H1 (cell line): Measurements from ENCODE around the gene MAPK11. TPM values are rescaled to one million over a fixed set of nuclear protein-coding genes. Genes with fewer than 3 reads are reported as not detected.
A peak's percentile ranks its signal among the peaks of the same experiment; 100 is the strongest.

Source experiments
- CTCF ChIA-PET: fragments of 300-600 bp; sonication (Branson Sonifier 250); formaldehyde crosslinking; loops from one replicate; lab custom pipeline; 2021; ENCODE audit not compliant: partially characterized antibody; lab: Charles Lee
- POLR2A ChIA-PET: fragments of 300-600 bp; sonication (Branson Sonifier 250); formaldehyde crosslinking; loops from one replicate; lab custom pipeline; 2021; ENCODE audit warnings: inconsistent platforms; ENCODE audit not compliant: partially characterized antibody; lab: Charles Lee
- DNase-seq, 2 experiments: peaks; one replicate each; pipeline versions ENCODE4 v3.0.0 to v3.0.0-alpha.2; 2010 to 2022; ENCODE audit warnings: low spot score in 2 of 2, low read depth in 1 of 2, mixed read lengths in 1 of 2
- FAIRE-seq: peaks from 2 replicates; lab custom pipeline; 2011; peaks lifted over from hg19 to GRCh38; lab: Jason Lieb, UNC
- H2AFZ ChIP-seq: 2 replicates; pipeline ENCODE4 v1.8.1; 2012; ENCODE audit warnings: low read length, inconsistent platforms
- H2AK5ac ChIP-seq: 2 replicates; pipeline ENCODE4 v1.6.1; 2013; ENCODE audit warnings: low read depth, low read length
- H2BK120ac ChIP-seq: replicated peaks from 2 replicates; pipeline ENCODE3; 2013; ENCODE audit warnings: low read depth, low read length, inconsistent platforms
- H2BK12ac ChIP-seq: 2 replicates; pipeline ENCODE4 v1.6.1; 2013; ENCODE audit warnings: low read depth, low read length
- H2BK15ac ChIP-seq: 2 replicates; pipeline ENCODE4 v1.6.1; 2013; ENCODE audit warnings: low read length
- H2BK20ac ChIP-seq: 2 replicates; pipeline ENCODE4 v1.6.1; 2013; ENCODE audit warnings: low read length
- H2BK5ac ChIP-seq: 2 replicates; pipeline ENCODE4 v1.6.1; 2013; ENCODE audit warnings: low read depth, low read length
- H3K14ac ChIP-seq: 2 replicates; pipeline ENCODE4 v1.6.1; 2013; ENCODE audit warnings: inconsistent platforms; ENCODE audit not compliant: insufficient read length
- H3K18ac ChIP-seq: 2 replicates; pipeline ENCODE4 v1.6.1; 2013; ENCODE audit warnings: low read length; ENCODE audit errors: extremely low read depth
- H3K23ac ChIP-seq: 2 replicates; pipeline ENCODE4 v1.6.1; 2013; ENCODE audit warnings: inconsistent platforms; ENCODE audit not compliant: insufficient read length
- H3K23me2 ChIP-seq: 2 replicates; pipeline ENCODE4 v1.6.1; 2013; ENCODE audit warnings: low read depth, low read length
- H3K27ac ChIP-seq: 2 replicates; pipeline ENCODE4 v1.6.1; 2011; ENCODE audit warnings: low read depth, low read length, inconsistent platforms
- H3K27me3 ChIP-seq, 4 experiments: replicated peaks in 1 of 4; 1 replicate in 1 of 4; 2 replicates in 3 of 4; pipeline versions ENCODE4 v1.6.1 to v1.8.1; 2011 to 2013; ENCODE audit warnings: low read length in 3 of 4, mild to moderate bottlenecking in 3 of 4, inconsistent platforms in 2 of 4, mixed read lengths in 2 of 4, moderate library complexity in 1 of 4; ENCODE audit not compliant: control insufficient read depth in 3 of 4, insufficient read depth in 3 of 4; ENCODE audit errors: extremely low read depth in 1 of 4
- H3K36me3 ChIP-seq, 4 experiments: 2 replicates each; pipeline versions ENCODE4 v1.6.1 to v1.8.1; 2011 to 2013; ENCODE audit warnings: mild to moderate bottlenecking in 4 of 4, low read length in 3 of 4, moderate library complexity in 2 of 4, control low read depth in 1 of 4, inconsistent platforms in 1 of 4; ENCODE audit not compliant: insufficient read depth in 4 of 4, control insufficient read depth in 2 of 4
- H3K4ac ChIP-seq: replicated peaks from 2 replicates; pipeline ENCODE3; 2013; ENCODE audit warnings: low read length, low read depth, mixed read lengths, inconsistent platforms; ENCODE audit not compliant: insufficient read length
- H3K4me1 ChIP-seq, 4 experiments: replicated peaks in 1 of 4; 1 replicate in 1 of 4; 2 replicates in 3 of 4; pipeline versions ENCODE4 v1.6.1 to v1.8.1; 2011 to 2013; ENCODE audit warnings: low read length in 3 of 4, inconsistent platforms in 2 of 4, mixed read lengths in 1 of 4; ENCODE audit not compliant: insufficient read depth in 4 of 4, control insufficient read depth in 3 of 4
- H3K4me2 ChIP-seq, 2 experiments: 2 replicates each; pipeline versions ENCODE4 v1.6.1 to v1.8.1; 2011 to 2013; ENCODE audit warnings: low read depth in 2 of 2, low read length in 2 of 2, control low read depth in 1 of 2, inconsistent platforms in 1 of 2, mild to moderate bottlenecking in 1 of 2; ENCODE audit not compliant: insufficient read depth in 1 of 2
- H3K4me3 ChIP-seq, 4 experiments: fragments of 200-600, 300-600 bp in 1 of 4; sonication (generic), shearing (Covaris generic), sonication (Bioruptor Twin) in 1 of 4; 2 replicates each; pipeline versions ENCODE4 v1.5.1 to v1.8.1; 2011 to 2016; ENCODE audit warnings: low read length in 4 of 4, low read depth in 3 of 4, control low read depth in 2 of 4, inconsistent platforms in 2 of 4, mild to moderate bottlenecking in 2 of 4, mixed read lengths in 1 of 4, moderate library complexity in 1 of 4; ENCODE audit not compliant: insufficient read depth in 2 of 4; ENCODE audit errors: extremely low read depth in 1 of 4
- H3K56ac ChIP-seq: replicated peaks from 2 replicates; pipeline ENCODE3; 2013; ENCODE audit warnings: low read depth, mild to moderate bottlenecking, mixed read lengths, low read length, inconsistent platforms; ENCODE audit not compliant: insufficient read length
- H3K79me1 ChIP-seq: 2 replicates; pipeline ENCODE4 v1.6.1; 2013; ENCODE audit warnings: low read depth, low read length, control low read depth
- H3K79me2 ChIP-seq, 2 experiments: 2 replicates each; pipeline versions ENCODE4 v1.6.1 to v1.8.1; 2012 to 2013; ENCODE audit warnings: low read length in 2 of 2, mild to moderate bottlenecking in 2 of 2, inconsistent platforms in 1 of 2; ENCODE audit not compliant: insufficient read depth in 2 of 2, control insufficient read depth in 1 of 2
- H3K9ac ChIP-seq, 4 experiments: replicated peaks in 1 of 4; 1 replicate in 1 of 4; 2 replicates in 3 of 4; pipeline versions ENCODE4 v1.6.1 to v1.8.1; 2011 to 2013; ENCODE audit warnings: low read depth in 3 of 4, low read length in 3 of 4, control low read depth in 2 of 4, mild to moderate bottlenecking in 2 of 4, moderate library complexity in 2 of 4, inconsistent platforms in 1 of 4; ENCODE audit errors: extremely low read depth in 1 of 4
- H3K9me3 ChIP-seq, 2 experiments: 2 replicates each; pipeline versions ENCODE4 v1.6.1 to v1.8.1; 2012 to 2013; ENCODE audit warnings: mild to moderate bottlenecking in 2 of 2, moderate library complexity in 2 of 2, control low read depth in 1 of 2, inconsistent platforms in 1 of 2, low read depth in 1 of 2, low read length in 1 of 2, mixed read lengths in 1 of 2; ENCODE audit not compliant: insufficient read depth in 2 of 2
- H4K20me1 ChIP-seq, 2 experiments: replicated peaks in 1 of 2; 2 replicates each; pipeline versions ENCODE3 to v1.8.1; 2011 to 2013; ENCODE audit warnings: inconsistent platforms in 2 of 2, low read length in 2 of 2, mild to moderate bottlenecking in 1 of 2; ENCODE audit not compliant: insufficient read depth in 2 of 2, control insufficient read depth in 1 of 2
- H4K5ac ChIP-seq: 2 replicates; pipeline ENCODE4 v1.6.1; 2013; ENCODE audit warnings: low read length, low read depth, mixed read lengths, inconsistent platforms; ENCODE audit not compliant: insufficient read length
- H4K8ac ChIP-seq: 2 replicates; pipeline ENCODE4 v1.8.0; 2013; ENCODE audit warnings: mild to moderate bottlenecking, moderate library complexity, low read length, inconsistent platforms; ENCODE audit not compliant: insufficient read depth; ENCODE audit errors: extremely low read depth
- H4K91ac ChIP-seq: replicated peaks from 2 replicates; pipeline ENCODE3; 2013; ENCODE audit warnings: low read length, mixed read lengths, inconsistent platforms; ENCODE audit not compliant: insufficient read length
- MAFK ChIP-seq: IDR thresholded peaks from 2 replicates; pipeline ENCODE4 v1.6.1; 2012; ENCODE audit warnings: low read depth, mild to moderate bottlenecking, improper control_type of control experiment, low read length
- MAX ChIP-seq: IDR thresholded peaks from 2 replicates; pipeline ENCODE4 v1.6.1; 2012; ENCODE audit warnings: inconsistent platforms
- WGBS, 2 experiments: shearing (Covaris generic) in 1 of 2; methylation state at CpG; one replicate each; pipeline versions ENCODE4 v1.1.6 to v1.1.7; 2013 to 2015; ENCODE audit warnings: low lambda C conversion rate in 2 of 2, mixed read lengths in 2 of 2, inconsistent platforms in 1 of 2, low coverage in 1 of 2, missing lambda C conversion rate in 1 of 2; ENCODE audit not compliant: insufficient replicate concordance in 2 of 2, insufficient coverage in 1 of 2, insufficient read length in 1 of 2; ENCODE audit errors: extremely low coverage in 1 of 2, missing lambda C conversion rate in 1 of 2; 5-methylcytosine and 5-hydroxymethylcytosine counted together
- polyA plus RNA-seq, 7 experiments: library from polyadenylated mRNA; depleted of rRNA in 3 of 7; stranded (reverse) in 5 of 7; unstranded in 2 of 7; fragments of >200 nt in 5 of 7; fragments of 200-250 nt in 2 of 7; gene quantifications; 1 replicate in 5 of 7; 2 replicates in 1 of 7; 4 replicates in 1 of 7; pipeline versions ENCODE4 v1.2.1 to v1.2.3, GENCODE V29; 2011 to 2013; ENCODE audit warnings: missing spikeins in 2 of 7, mixed read lengths in 2 of 7
- total RNA-seq: library from RNA; stranded (reverse); fragmentation: NEBNext Ultra II Directional; extraction: Animal tissue kit (Norgen Biotek cat#: 25700); gene quantifications from 2 replicates; pipeline ENCODE4 v1.2.1, GENCODE V29; 2021

The MAPK11 gene
- total and polyA plus RNA-seq, 2 of the 8 experiments (the other 6 are each of a cell fraction or from before 2014, with no cell fraction given): 0.70 to 1.5 TPM

- no peak overlapping the region for H2BK15ac ChIP-seq
These were observed 27.7 kb downstream of the MAPK11 start for GRCh38 chr22:50242406-50242949.

More at GRCh38 chr22:50242406-50242949, 27.7 kb downstream of the MAPK11 start:
- Histone ChIP-seq H3K9me3 (no peaks in the 10 kb centered on the region), H3K36me3 (no peaks in the 10 kb centered on the region), H3K4me2 (peak overlapping the region; percentile 28 to 37; a peak in 2 of 4 replicates), H3K27ac (no peak overlapping the region), H3K56ac (no peak overlapping the region), H3K23ac (no peak overlapping the region), H2BK12ac (no peak overlapping the region), H2BK20ac (no peak overlapping the region), H4K8ac (no peak overlapping the region; the same call in 1 of the 2 replicates), H3K18ac (no peak overlapping the region), H3K23me2 (peaks cover 11% of the 10 kb centered on the region)
- no peak for DNase-seq
- TF ChIP-seq MAFK (no peak), MAX (no peak)
- TF ChIP-seq, all 59 proteins: peak for 0
- ChIA-PET CTCF (interaction anchor here (0.7 to 8.7 kb wide), 9 partner anchors 9 to 148 kb away, joined by 3 to 77 read pairs (median 5); partner anchors contain the start of gene HDAC10), POLR2A (interaction anchor here (0.7 to 1.2 kb wide), 2 partner anchors 8 to 24 kb away, joined by 3 to 4 read pairs; no protein-coding TSS in a partner anchor)
- WGBS, 2 experiments: 90% methylated on average over 13 of the region's 14 CpGs; no CpG with 5 or more reads in 1 of the 2 experiments
- H3K14ac ChIP-seq: no peak overlapping the region
- H3K79me2 ChIP-seq: peaks cover 4 to 33% of the 10 kb centered on the region in 2 experiments; a peak in 3 of 4 replicates
- no peak overlapping the region for H2BK5ac ChIP-seq
- H4K5ac ChIP-seq: no peak overlapping the region
- peaks cover 12% of the 10 kb centered on the region for H3K79me1 ChIP-seq
- H2AFZ ChIP-seq: no peak overlapping the region
- H3K9ac ChIP-seq: no peak overlapping the region; a peak in 1 of 7 replicates
- no peak overlapping the region for H2BK120ac ChIP-seq
- H3K27me3 ChIP-seq: no peaks in the 10 kb centered on the region
- H3K4me1 ChIP-seq: peaks cover 0 to 19% (median 12%) of the 10 kb centered on the region in 4 experiments; a peak in 6 of 7 replicates
- no peak overlapping the region for H2AK5ac ChIP-seq
- H4K20me1 ChIP-seq: peaks cover 4 to 24% of the 10 kb centered on the region in 2 experiments
- H4K91ac ChIP-seq: no peak overlapping the region
- peak overlapping the region in 1 of 4 experiments; percentile 27; a peak in 1 of 8 replicates for H3K4me3 ChIP-seq
- no peak overlapping the region for H3K4ac ChIP-seq
- FAIRE-seq: no peak
